Osteoblast (primary cell): ENCODE results near the gene TMEM63B. TPM values are rescaled to one million over a fixed set of nuclear protein-coding genes. Genes with fewer than 3 reads are reported as not detected.

ENCODE experiments used
- DNase-seq: peaks from one replicate; pipeline ENCODE4 v3.0.0; 2011; ENCODE audit warnings: low spot score, mixed read lengths; ENCODE audit not compliant: insufficient read length; ENCODE audit errors: missing footprints
- H2AFZ ChIP-seq: 2 replicates; pipeline ENCODE4 v1.6.0; 2011; ENCODE audit warnings: mild to moderate bottlenecking, low read length
- H3K27ac ChIP-seq: 2 replicates; pipeline ENCODE4 v1.5.1; 2011; ENCODE audit warnings: mild to moderate bottlenecking, low read depth, low read length, moderate library complexity
- H3K27me3 ChIP-seq: 2 replicates; pipeline ENCODE4 v1.6.0; 2012; ENCODE audit warnings: mild to moderate bottlenecking, control low read depth, inconsistent platforms, low read length, moderate library complexity; ENCODE audit not compliant: insufficient read depth
- H3K36me3 ChIP-seq: 2 replicates; pipeline ENCODE4 v1.5.1; 2011; ENCODE audit warnings: mild to moderate bottlenecking, low read length, control low read depth, moderate library complexity; ENCODE audit not compliant: insufficient read depth
- H3K4me1 ChIP-seq: 2 replicates; pipeline ENCODE4 v1.5.1; 2011; ENCODE audit warnings: mild to moderate bottlenecking, low read length, control low read depth, moderate library complexity; ENCODE audit not compliant: insufficient read depth
- H3K4me2 ChIP-seq: 2 replicates; pipeline ENCODE4 v1.6.0; 2011; ENCODE audit warnings: mild to moderate bottlenecking, low read length; ENCODE audit not compliant: insufficient read depth
- H3K4me3 ChIP-seq: fragments of 200-600 bp; sonication (generic); 3 replicates; pipeline ENCODE4 v1.5.1; 2012; ENCODE audit warnings: mild to moderate bottlenecking, low read length, inconsistent platforms; ENCODE audit not compliant: insufficient read depth
- H3K79me2 ChIP-seq: 2 replicates; pipeline ENCODE4 v1.6.0; 2012; ENCODE audit warnings: mild to moderate bottlenecking, low read length, control low read depth, inconsistent platforms; ENCODE audit not compliant: insufficient read depth
- H3K9me3 ChIP-seq: 2 replicates; pipeline ENCODE4 v1.5.1; 2011; ENCODE audit warnings: low read depth, low read length, control low read depth
- H4K20me1 ChIP-seq: 2 replicates; pipeline ENCODE4 v1.6.0; 2012; ENCODE audit warnings: mild to moderate bottlenecking, low read length, control low read depth; ENCODE audit not compliant: insufficient read depth
- total RNA-seq: library from RNA; depleted of rRNA; stranded (reverse); fragments of >200 nt; gene quantifications from 2 replicates; pipeline ENCODE4 v1.2.3, GENCODE V29; 2012
- TF ChIP-seq, protein P1 (sequence below): IDR thresholded peaks from 2 replicates; pipeline ENCODE4 v1.5.1; 2011; ENCODE audit warnings: mild to moderate bottlenecking, low read depth, low read length, moderate library complexity; ENCODE audit errors: extremely low read depth

TMEM63B gene
- total RNA-seq, 1 donor: 36.6 TPM

DNA sequence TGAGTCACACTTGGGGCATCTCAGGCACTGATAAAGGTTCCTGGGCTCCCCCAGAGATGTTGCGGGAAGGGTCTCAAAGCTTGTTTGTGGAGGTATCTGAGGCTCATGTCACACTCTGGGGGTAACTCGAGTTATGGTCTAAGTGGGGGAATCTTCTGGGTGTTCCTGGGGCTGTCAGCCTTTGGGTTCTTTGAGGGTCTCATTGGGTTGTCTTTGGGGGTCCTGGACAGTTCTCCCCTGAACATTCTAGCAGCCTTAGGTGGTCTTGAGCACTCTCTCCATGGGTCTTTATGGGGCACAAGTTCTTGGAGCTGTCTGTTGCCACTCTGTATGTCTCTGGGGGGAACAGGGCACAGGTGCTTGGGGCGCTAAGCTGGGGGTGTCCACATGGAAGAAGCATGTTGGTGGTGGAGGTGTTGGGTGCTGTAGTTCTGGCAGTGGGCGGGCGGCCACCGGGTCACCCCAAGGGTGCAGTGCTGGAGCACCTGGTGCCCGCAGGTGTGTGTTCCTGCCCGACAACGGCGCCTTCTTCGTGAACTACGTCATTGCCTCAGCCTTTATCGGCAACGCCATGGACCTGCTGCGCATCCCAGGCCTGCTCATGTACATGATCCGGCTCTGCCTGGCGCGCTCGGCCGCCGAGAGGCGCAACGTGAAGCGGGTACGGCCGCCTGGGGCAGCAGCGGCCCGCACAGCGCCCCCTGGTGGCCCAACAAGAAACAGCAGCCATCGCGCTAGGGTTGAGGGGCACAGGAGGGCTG is 24.2 kb downstream of the TMEM63B start:
- Histone ChIP-seq H2AFZ (no peak overlapping the region), H3K4me3 (no peak overlapping the region), H3K9me3 (no peaks in the 10 kb centered on the region), H3K27me3 (no peaks in the 10 kb centered on the region), H3K4me1 (no peaks in the 10 kb centered on the region), H3K4me2 (no peak overlapping the region), H3K79me2 (no peaks in the 10 kb centered on the region), H3K27ac (no peak overlapping the region), H3K36me3 (peaks cover 32% of the 10 kb centered on the region), H4K20me1 (peaks cover 18% of the 10 kb centered on the region)
- TF ChIP-seq, protein P1, sequence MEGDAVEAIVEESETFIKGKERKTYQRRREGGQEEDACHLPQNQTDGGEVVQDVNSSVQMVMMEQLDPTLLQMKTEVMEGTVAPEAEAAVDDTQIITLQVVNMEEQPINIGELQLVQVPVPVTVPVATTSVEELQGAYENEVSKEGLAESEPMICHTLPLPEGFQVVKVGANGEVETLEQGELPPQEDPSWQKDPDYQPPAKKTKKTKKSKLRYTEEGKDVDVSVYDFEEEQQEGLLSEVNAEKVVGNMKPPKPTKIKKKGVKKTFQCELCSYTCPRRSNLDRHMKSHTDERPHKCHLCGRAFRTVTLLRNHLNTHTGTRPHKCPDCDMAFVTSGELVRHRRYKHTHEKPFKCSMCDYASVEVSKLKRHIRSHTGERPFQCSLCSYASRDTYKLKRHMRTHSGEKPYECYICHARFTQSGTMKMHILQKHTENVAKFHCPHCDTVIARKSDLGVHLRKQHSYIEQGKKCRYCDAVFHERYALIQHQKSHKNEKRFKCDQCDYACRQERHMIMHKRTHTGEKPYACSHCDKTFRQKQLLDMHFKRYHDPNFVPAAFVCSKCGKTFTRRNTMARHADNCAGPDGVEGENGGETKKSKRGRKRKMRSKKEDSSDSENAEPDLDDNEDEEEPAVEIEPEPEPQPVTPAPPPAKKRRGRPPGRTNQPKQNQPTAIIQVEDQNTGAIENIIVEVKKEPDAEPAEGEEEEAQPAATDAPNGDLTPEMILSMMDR: peak; percentile 93
- peak; percentile 98 for DNase-seq

DNA sequence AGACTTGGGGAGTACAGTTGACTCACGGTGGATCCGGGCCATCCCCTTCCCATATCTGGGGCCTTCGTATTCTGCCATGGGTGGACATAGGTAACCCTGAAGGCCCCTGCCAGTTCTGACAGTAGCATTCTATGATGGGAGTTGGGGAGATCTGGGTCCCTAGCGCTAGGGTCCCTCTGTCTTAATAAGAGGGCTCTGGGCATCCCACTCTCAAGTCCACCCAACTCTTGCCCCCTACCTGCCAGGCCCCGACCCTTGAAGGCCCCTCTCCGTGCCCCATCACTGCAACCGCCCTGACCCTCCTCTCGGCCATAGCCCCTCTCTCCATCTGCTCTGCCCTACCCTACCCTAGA is 24.7 kb downstream of the TMEM63B start:
- H3K4me1 ChIP-seq: no peaks in the 10 kb centered on the region
- H3K27me3 ChIP-seq: no peaks in the 10 kb centered on the region
- H3K4me2 ChIP-seq: no peak overlapping the region
- no peaks in the 10 kb centered on the region for H3K79me2 ChIP-seq
- H4K20me1 ChIP-seq: peaks cover 18% of the 10 kb centered on the region
- H3K9me3 ChIP-seq: no peaks in the 10 kb centered on the region
- H2AFZ ChIP-seq: no peak overlapping the region
- H3K27ac ChIP-seq: no peak overlapping the region
- TF ChIP-seq, protein P1: peak; percentile 1
- no peak overlapping the region for H3K4me3 ChIP-seq
- peaks cover 27% of the 10 kb centered on the region for H3K36me3 ChIP-seq
- no peak for DNase-seq

DNA sequence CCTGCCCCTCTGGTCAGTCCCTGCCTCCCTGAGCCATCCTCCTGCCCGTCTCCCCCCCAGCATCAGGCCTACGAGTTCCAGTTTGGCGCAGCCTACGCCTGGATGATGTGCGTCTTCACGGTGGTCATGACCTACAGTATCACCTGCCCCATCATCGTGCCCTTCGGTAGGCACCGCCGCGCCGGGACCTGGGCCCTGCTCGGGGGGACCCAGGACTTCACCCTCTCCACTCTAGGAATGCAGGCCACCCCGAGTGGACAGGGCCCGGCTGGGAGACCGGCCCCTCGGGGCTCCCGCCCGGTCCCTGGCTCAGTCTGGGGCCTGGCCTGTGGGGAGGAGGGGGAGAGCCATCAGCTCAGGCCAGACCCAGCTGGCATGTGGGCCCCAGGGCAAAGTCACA is 25.2 kb downstream of the TMEM63B start:
- H4K20me1 ChIP-seq: peaks cover 18% of the 10 kb centered on the region
- no peaks in the 10 kb centered on the region for H3K9me3 ChIP-seq
- no peak overlapping the region for H3K27ac ChIP-seq
- no peak overlapping the region for H2AFZ ChIP-seq
- H3K4me1 ChIP-seq: no peaks in the 10 kb centered on the region
- no peaks in the 10 kb centered on the region for H3K27me3 ChIP-seq
- no peaks in the 10 kb centered on the region for H3K79me2 ChIP-seq
- no peak overlapping the region for H3K4me3 ChIP-seq
- DNase-seq: peak; percentile 49
- H3K4me2 ChIP-seq: no peak overlapping the region
- H3K36me3 ChIP-seq: peaks cover 25% of the 10 kb centered on the region
- TF ChIP-seq, protein P1: no peak

DNA sequence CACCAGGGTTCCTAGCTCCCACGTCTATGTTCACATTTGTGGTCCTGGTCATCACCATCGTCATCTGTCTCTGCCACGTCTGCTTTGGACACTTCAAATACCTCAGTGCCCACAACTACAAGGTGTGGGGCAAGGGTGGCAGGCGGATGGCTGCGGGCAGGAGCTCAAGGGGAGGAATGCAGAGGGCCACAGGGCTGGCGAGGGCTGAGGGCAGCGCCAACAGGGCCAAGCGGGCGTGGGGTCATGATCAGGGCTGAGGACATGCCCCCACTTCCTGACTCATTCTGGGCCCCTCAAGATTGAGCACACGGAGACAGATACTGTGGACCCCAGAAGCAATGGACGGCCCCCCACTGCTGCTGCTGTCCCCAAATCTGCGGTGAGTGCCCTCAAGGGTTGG is 26.7 kb downstream of the TMEM63B start:
- no peaks in the 10 kb centered on the region for H3K27me3 ChIP-seq
- peaks cover 13% of the 10 kb centered on the region for H3K36me3 ChIP-seq
- H3K79me2 ChIP-seq: no peaks in the 10 kb centered on the region
- H2AFZ ChIP-seq: no peak overlapping the region
- TF ChIP-seq, protein P1: no peak
- DNase-seq: peak; percentile 27
- H4K20me1 ChIP-seq: peaks cover 14% of the 10 kb centered on the region
- H3K4me2 ChIP-seq: no peak overlapping the region
- H3K4me3 ChIP-seq: no peak overlapping the region
- H3K4me1 ChIP-seq: no peaks in the 10 kb centered on the region
- no peaks in the 10 kb centered on the region for H3K9me3 ChIP-seq
- no peak overlapping the region for H3K27ac ChIP-seq
